K562 (cell line): ENCODE data around the gene VRK3. TPM values are rescaled to one million over a fixed set of nuclear protein-coding genes. Genes with fewer than 3 reads are reported as not detected.

Experiments used
- ATAC-seq: fragments of 200-7000 bp; cut with Tn5 transposase; 3 replicates; pipeline ENCODE4 v1.9.1; 2020; ENCODE audit warnings: moderate library complexity
- BruUV-seq: library from RNA; stranded (reverse); fragments of 400-500 nt; replicated peaks from 2 replicates; lab custom pipeline; 2021; lab: Mats Ljungman, UMichigan
- CTCF ChIA-PET: fragments of 300-600 bp; formaldehyde crosslinking; extraction: SDS; loops from one replicate; lab custom pipeline; 2021; ENCODE audit warnings: low intra/inter-chr PET ratio; lab: Yijun Ruan, JAX
- POLR2A ChIA-PET: fragments of 300-600, 350-650 bp; sonication (Branson Sonifier 250); formaldehyde crosslinking; extraction: SDS; loops from one replicate; lab custom pipeline; 2021; ENCODE audit warnings: antibody characterized with exemption, inconsistent platforms; lab: Yijun Ruan, JAX
- DNase-seq, 4 experiments: peaks; one replicate each; pipeline versions ENCODE4 v3.0.0 to v3.0.0-alpha.2; 2011 to 2018; ENCODE audit warnings: low spot score in 3 of 4, mixed read lengths in 3 of 4; ENCODE audit errors: extremely low read depth in 1 of 4
- FAIRE-seq: peaks from 2 replicates; lab custom pipeline; 2011; peaks lifted over from hg19 to GRCh38; lab: Jason Lieb, UNC
- H2AFZ ChIP-seq: 2 replicates; pipeline ENCODE4 v1.6.0; 2011; ENCODE audit warnings: low read depth, low read length, control low read depth, inconsistent platforms
- H3K27ac ChIP-seq: fragments of 200-600 bp; 3 replicates; pipeline ENCODE4 v1.8.0; 2011; ENCODE audit warnings: low read depth, mild to moderate bottlenecking, control low read depth, inconsistent platforms, low read length, moderate library complexity, mixed read lengths; ENCODE audit errors: extremely low read depth
- H3K27me3 ChIP-seq, 2 experiments: fragments of 300-600 bp in 1 of 2; 2 replicates in 1 of 2; 3 replicates in 1 of 2; pipeline versions ENCODE4 v1.6.0 to v1.8.0; 2011; ENCODE audit warnings: inconsistent platforms in 2 of 2, low read length in 2 of 2, mild to moderate bottlenecking in 1 of 2, mixed read lengths in 1 of 2, moderate library complexity in 1 of 2; ENCODE audit not compliant: control insufficient read depth in 2 of 2, insufficient read depth in 2 of 2
- H3K36me3 ChIP-seq: fragments of 300-600 bp; 3 replicates; pipeline ENCODE4 v1.8.0; 2011; ENCODE audit warnings: mild to moderate bottlenecking, low read length, inconsistent platforms; ENCODE audit not compliant: control insufficient read depth, insufficient read depth
- H3K4me1 ChIP-seq, 2 experiments: fragments of 200-600 bp in 1 of 2; replicated peaks in 1 of 2; 2 replicates in 1 of 2; 3 replicates in 1 of 2; pipeline versions ENCODE4 v1.5.1 to v1.8.0; 2011; ENCODE audit warnings: inconsistent platforms in 2 of 2, low read length in 2 of 2, mild to moderate bottlenecking in 1 of 2, mixed read lengths in 1 of 2, moderate library complexity in 1 of 2; ENCODE audit not compliant: control insufficient read depth in 2 of 2, insufficient read depth in 2 of 2
- H3K4me2 ChIP-seq: 2 replicates; pipeline ENCODE4 v1.6.1; 2011; ENCODE audit warnings: low read length, control low read depth, inconsistent platforms, mixed read lengths; ENCODE audit not compliant: insufficient read depth
- H3K4me3 ChIP-seq: fragments of 200-600 bp; sonication (generic), shearing (Covaris generic); 2 replicates; pipeline ENCODE4 v1.5.1; 2016; ENCODE audit warnings: control low read depth, inconsistent platforms
- H3K79me2 ChIP-seq: fragments of 200-600 bp; 3 replicates; pipeline ENCODE4 v1.8.0; 2011; ENCODE audit warnings: low read length, inconsistent platforms; ENCODE audit not compliant: control insufficient read depth, insufficient read depth
- H3K9ac ChIP-seq, 2 experiments: 2 replicates each; pipeline versions ENCODE4 v1.6.0 to v1.6.1; 2011; ENCODE audit warnings: low read depth in 2 of 2, low read length in 2 of 2, control low read depth in 1 of 2, inconsistent platforms in 1 of 2, mild to moderate bottlenecking in 1 of 2, mixed read lengths in 1 of 2; ENCODE audit not compliant: insufficient read depth in 1 of 2
- H3K9me1 ChIP-seq: one replicate; pipeline ENCODE4 v1.6.0; 2011; ENCODE audit warnings: inconsistent platforms, mild to moderate bottlenecking, low read length, moderate library complexity; ENCODE audit not compliant: control insufficient read depth, insufficient read depth
- H3K9me3 ChIP-seq: replicated peaks from 2 replicates; pipeline ENCODE4 v1.5.1; 2011; ENCODE audit warnings: low read depth, low read length, inconsistent platforms; ENCODE audit not compliant: control insufficient read depth, insufficient read depth
- H4K20me1 ChIP-seq: replicated peaks from 2 replicates; pipeline ENCODE4 v1.6.1; 2011; ENCODE audit warnings: low read length, inconsistent platforms, mixed read lengths; ENCODE audit not compliant: control insufficient read depth, insufficient read depth
- ARID2 ChIP-seq: fragments of 450-650 bp; IDR thresholded peaks from 2 replicates; pipeline ENCODE4 v1.6.1; 2017; ENCODE audit warnings: antibody characterized with exemption, mild to moderate bottlenecking
- CBX1 ChIP-seq: sonication (generic); IDR thresholded peaks from 2 replicates; pipeline ENCODE4 v1.6.1; 2016; ENCODE audit warnings: antibody characterized with exemption, low read depth, mild to moderate bottlenecking
- ETV5 ChIP-seq: sonication (generic); formaldehyde crosslinking; IDR thresholded peaks from 2 replicates; pipeline ENCODE4 v1.4.0; 2020; ENCODE audit warnings: low read depth, mild to moderate bottlenecking, missing genetic modification reagents
- HCFC1 ChIP-seq: IDR thresholded peaks from 2 replicates; pipeline ENCODE4 v1.6.1; 2012; ENCODE audit warnings: low read depth, low read length, improper control_type of control experiment
- MAFK ChIP-seq: IDR thresholded peaks from 2 replicates; pipeline ENCODE4 v1.6.1; 2011; ENCODE audit warnings: low read length, improper control_type of control experiment
- POLR2AphosphoS2 ChIP-seq: IDR thresholded peaks from 2 replicates; pipeline ENCODE4 v1.6.1; 2012; ENCODE audit warnings: low read length, improper control_type of control experiment
- SP1 ChIP-seq: sonication (generic); formaldehyde crosslinking; IDR thresholded peaks from 2 replicates; pipeline ENCODE4 v1.8.1; 2022; ENCODE audit warnings: mild to moderate bottlenecking, missing genetic modification reagents
- TBP ChIP-seq: optimal IDR thresholded peaks from 2 replicates; pipeline ENCODE3; 2011; ENCODE audit warnings: low read depth, low read length, improper control_type of control experiment
- TOE1 ChIP-seq, 2 experiments: fragments of 450-650 bp in 1 of 2; sonication (generic) in 1 of 2; formaldehyde crosslinking in 1 of 2; IDR thresholded peaks; 2 replicates each; pipeline versions ENCODE4 v1.7.1 to v1.8.0; 2016 to 2022; ENCODE audit warnings: borderline replicate concordance in 2 of 2, mild to moderate bottlenecking in 2 of 2, antibody characterized with exemption in 1 of 2, inconsistent platforms in 1 of 2, low read depth in 1 of 2, missing genetic modification reagents in 1 of 2, moderate library complexity in 1 of 2
- WGBS: fragments of 100-300 bp; shearing (Covaris generic); methylation state at CpG from one replicate; pipeline ENCODE4 v1.1.6; 2016; ENCODE audit warnings: low coverage, mixed read lengths; ENCODE audit not compliant: insufficient coverage; ENCODE audit errors: missing lambda C conversion rate; 5-methylcytosine and 5-hydroxymethylcytosine counted together
- in situ Hi-C: fragments of 300-500 bp; cut with MboI; formaldehyde crosslinking; loops from 4 replicates; pipeline ENCODE4 v1.15.0; 2018; ENCODE audit warnings: inconsistent platforms, mixed read lengths
- intact Hi-C: fragments of 100-400 bp; cut with micrococcal nuclease; formaldehyde crosslinking; loops from 2 replicates; pipeline ENCODE4 v1.14.2; 2022
- polyA plus RNA-seq, 8 experiments: library from polyadenylated mRNA; depleted of rRNA in 4 of 8; stranded (reverse) in 5 of 8; unstranded in 3 of 8; fragments of >200 nt; fragmentation: Nextera tagmentation in 2 of 8; fragmentation: Illumina TruSeq in 1 of 8; extraction: Ambion mirVana in 2 of 8; extraction: Trizol in 1 of 8; gene quantifications; 2 replicates each; pipeline versions ENCODE4 v1.2.1 to v1.2.3, GENCODE V29; 2011 to 2014; ENCODE audit warnings: inconsistent platforms in 1 of 8, missing spikeins in 1 of 8
- total RNA-seq, 7 experiments: library from RNA; depleted of rRNA in 6 of 7; stranded (reverse); fragments of >200 nt in 6 of 7; fragmentation: Illumina TruSeq in 2 of 7; extraction: Trizol in 2 of 7; gene quantifications; 2 replicates each; pipeline versions ENCODE4 v1.2.1 to v1.2.3, GENCODE V29; 2011 to 2021; ENCODE audit warnings: low replicate concordance in 1 of 7
- TF ChIP-seq, protein P1 (sequence below), 2 experiments: fragments of 450-650 bp; formaldehyde crosslinking in 1 of 2; IDR thresholded peaks; 2 replicates each; pipeline versions ENCODE4 v1.4.0 to v1.6.1; 2014 to 2020; ENCODE audit warnings: mild to moderate bottlenecking in 2 of 2, borderline replicate concordance in 1 of 2, low read depth in 1 of 2
- TF ChIP-seq, protein P2 (sequence below): fragments of 250-450 bp; sonication (Bioruptor Pico); IDR thresholded peaks from 2 replicates; pipeline ENCODE4 v1.5.0; 2021

Gene VRK3
- total and polyA plus RNA-seq, 9 of the 15 experiments (the other 6 are each of a cell fraction or from before 2014, with no cell fraction given): 25.6 to 94.3 (median 42.9) TPM

DNA sequence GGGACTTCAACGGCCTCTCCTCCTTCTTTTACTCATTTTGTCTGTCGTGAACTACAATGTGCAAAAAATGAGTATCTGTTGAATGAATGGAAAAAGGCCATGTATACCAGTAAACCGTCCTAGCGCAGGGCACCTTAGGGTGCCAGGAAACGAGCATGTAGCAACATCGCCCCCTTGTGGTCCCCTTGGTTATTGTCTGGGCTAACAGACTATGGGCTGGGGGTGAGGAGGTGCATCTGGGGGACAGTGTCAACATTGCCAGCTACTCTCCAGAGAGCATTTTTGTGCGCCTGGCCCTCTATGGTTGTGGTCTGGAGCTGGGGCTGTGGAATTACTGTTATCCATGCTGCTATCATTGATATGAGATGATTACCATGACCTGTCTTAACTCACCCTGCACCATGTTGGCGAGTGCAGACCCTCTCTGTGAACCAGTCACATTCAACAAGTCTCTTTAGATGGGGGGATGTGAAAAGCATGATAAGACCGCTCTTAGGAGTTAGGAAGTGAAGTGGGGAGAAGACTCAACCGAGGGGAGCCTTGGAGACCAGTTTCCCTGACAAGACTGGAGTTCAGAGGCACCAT, 41.4 kb downstream of the VRK3 start:
- FAIRE-seq (peak; percentile 94), ATAC-seq (peak; percentile 90), DNase-seq (peak; percentile 71 to 83 (median 77))
- intact Hi-C loops (loop anchor here (1.0 kb wide), 1 partner anchor 46 kb away; no protein-coding TSS in a partner anchor), in situ Hi-C loops (loop anchor here (5.0 kb wide), 1 partner anchor 91 kb away; no protein-coding TSS in a partner anchor)
- Histone ChIP-seq H3K4me2 (no peak overlapping the region), H2AFZ (no peak overlapping the region), H3K9me1 (no peaks in the 10 kb centered on the region), H4K20me1 (peaks cover 26% of the 10 kb centered on the region), H3K36me3 (peaks cover 20% of the 10 kb centered on the region; the same call in 2 of the 3 replicates), H3K4me3 (no peak overlapping the region), H3K9ac (no peak overlapping the region), H3K27ac (no peak overlapping the region), H3K27me3 (no peaks in the 10 kb centered on the region), H3K4me1 (peaks cover 13 to 20% of the 10 kb centered on the region in 2 experiments; a peak in 4 of 5 replicates), H3K79me2 (no peaks in the 10 kb centered on the region), H3K9me3 (no peaks in the 10 kb centered on the region)
- BruUV-seq: no TSS peak
- ChIA-PET POLR2A (interaction anchor here (1.7 to 1.8 kb wide), 2 partner anchors 9 to 15 kb away, joined by 5 to 6 read pairs; no protein-coding TSS in a partner anchor), CTCF (interaction anchor here (0.5 to 3.7 kb wide), 7 partner anchors 12 to 477 kb away, joined by 3 to 61 read pairs (median 3); no protein-coding TSS in a partner anchor)
- 17% methylated on average over 10 of the region's 10 CpGs for WGBS
- 0 out of 2 replicates have a peak, but pooled peaks have one; percentile 25 for TF ChIP-seq SP1 (CRISPR knock-in tag)
- TF ChIP-seq CBX1: no peak
- TF ChIP-seq, protein P1, sequence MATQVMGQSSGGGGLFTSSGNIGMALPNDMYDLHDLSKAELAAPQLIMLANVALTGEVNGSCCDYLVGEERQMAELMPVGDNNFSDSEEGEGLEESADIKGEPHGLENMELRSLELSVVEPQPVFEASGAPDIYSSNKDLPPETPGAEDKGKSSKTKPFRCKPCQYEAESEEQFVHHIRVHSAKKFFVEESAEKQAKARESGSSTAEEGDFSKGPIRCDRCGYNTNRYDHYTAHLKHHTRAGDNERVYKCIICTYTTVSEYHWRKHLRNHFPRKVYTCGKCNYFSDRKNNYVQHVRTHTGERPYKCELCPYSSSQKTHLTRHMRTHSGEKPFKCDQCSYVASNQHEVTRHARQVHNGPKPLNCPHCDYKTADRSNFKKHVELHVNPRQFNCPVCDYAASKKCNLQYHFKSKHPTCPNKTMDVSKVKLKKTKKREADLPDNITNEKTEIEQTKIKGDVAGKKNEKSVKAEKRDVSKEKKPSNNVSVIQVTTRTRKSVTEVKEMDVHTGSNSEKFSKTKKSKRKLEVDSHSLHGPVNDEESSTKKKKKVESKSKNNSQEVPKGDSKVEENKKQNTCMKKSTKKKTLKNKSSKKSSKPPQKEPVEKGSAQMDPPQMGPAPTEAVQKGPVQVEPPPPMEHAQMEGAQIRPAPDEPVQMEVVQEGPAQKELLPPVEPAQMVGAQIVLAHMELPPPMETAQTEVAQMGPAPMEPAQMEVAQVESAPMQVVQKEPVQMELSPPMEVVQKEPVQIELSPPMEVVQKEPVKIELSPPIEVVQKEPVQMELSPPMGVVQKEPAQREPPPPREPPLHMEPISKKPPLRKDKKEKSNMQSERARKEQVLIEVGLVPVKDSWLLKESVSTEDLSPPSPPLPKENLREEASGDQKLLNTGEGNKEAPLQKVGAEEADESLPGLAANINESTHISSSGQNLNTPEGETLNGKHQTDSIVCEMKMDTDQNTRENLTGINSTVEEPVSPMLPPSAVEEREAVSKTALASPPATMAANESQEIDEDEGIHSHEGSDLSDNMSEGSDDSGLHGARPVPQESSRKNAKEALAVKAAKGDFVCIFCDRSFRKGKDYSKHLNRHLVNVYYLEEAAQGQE (IDR thresholded peaks at IDR 0.05; ENCODE audit: borderline replicate concordance): peak; percentile 83
- TF ChIP-seq, protein P1 (CRISPR knock-in tag; IDR thresholded peaks at IDR 0.05; ENCODE audit: low read depth): no peak
- TF ChIP-seq, protein P2, sequence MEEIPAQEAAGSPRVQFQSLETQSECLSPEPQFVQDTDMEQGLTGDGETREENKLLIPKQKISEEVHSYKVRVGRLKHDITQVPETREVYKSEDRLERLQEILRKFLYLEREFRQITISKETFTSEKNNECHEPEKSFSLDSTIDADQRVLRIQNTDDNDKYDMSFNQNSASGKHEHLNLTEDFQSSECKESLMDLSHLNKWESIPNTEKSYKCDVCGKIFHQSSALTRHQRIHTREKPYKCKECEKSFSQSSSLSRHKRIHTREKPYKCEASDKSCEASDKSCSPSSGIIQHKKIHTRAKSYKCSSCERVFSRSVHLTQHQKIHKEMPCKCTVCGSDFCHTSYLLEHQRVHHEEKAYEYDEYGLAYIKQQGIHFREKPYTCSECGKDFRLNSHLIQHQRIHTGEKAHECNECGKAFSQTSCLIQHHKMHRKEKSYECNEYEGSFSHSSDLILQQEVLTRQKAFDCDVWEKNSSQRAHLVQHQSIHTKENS (CRISPR knock-in tag): no peak
- TF ChIP-seq TBP: peak; percentile 25
- no peak for TF ChIP-seq ETV5
- TF ChIP-seq ARID2: peak; percentile 36; the same call in 1 of the 2 replicates
- TF ChIP-seq POLR2AphosphoS2: peak; percentile 48; the same call in 1 of the 2 replicates
- 0 out of 2 replicates have a peak, but pooled peaks have one; percentile 6 for TF ChIP-seq MAFK
- 0 out of 2 replicates have a peak, but pooled peaks have one; percentile 12 for TF ChIP-seq HCFC1
- no peak for TF ChIP-seq TOE1 (IDR thresholded peaks at IDR 0.05; ENCODE audit: borderline replicate concordance)
- TF ChIP-seq TOE1 (CRISPR knock-in tag; IDR thresholded peaks at IDR 0.05; ENCODE audit: borderline replicate concordance, low read depth): no peak
